NCI-H2196 treated with DMSO at 0.1 percent for 48 hours (cell line): ENCODE measurements around the gene MYO10.

Experiments used
- DNase-seq: peaks from one replicate; lab custom pipeline; 2025; ENCODE audit not compliant: unreplicated experiment; lab: John Stamatoyannopoulos, UW

Gene MYO10

DNA sequence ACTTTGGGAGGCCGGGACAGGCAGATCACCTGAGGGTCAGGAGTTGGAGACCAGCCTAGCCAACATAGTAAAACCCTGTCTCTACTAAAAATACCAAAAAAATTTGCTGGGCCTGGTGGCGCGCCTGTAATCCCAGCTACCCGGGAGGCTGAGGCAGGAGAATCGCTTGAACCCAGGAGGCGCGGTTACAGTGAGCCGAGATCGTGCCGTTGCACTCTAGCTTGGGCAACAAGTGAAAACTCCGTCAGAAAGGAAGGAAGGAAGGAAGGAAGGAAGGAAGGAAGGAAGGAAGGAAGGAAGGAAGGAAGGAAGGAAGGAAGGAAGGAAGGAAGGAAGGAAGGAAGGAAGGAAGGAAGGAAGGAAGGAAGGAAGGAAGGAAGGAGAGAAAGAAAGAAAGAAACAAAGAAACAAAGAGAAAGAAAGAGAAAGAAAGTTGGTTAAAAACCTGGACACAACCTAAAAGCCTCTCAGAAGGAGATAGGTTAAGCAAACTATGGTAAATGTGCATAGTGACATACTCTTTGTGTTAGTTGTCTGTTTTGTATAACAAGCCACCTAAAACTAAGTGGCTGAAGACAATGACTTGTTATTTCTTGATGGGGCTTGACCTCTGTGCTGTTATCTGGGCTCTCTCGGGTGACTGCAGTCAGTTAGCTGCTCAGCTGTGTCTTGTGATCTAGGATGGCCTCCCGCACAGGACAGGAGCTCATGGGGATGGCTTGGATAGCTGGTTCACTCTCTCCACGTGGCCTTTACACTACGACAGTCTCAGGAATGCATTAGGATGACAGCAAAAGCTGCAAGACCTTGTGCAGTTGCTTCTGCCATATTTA is 8.0 kb upstream of the MYO10 start:
- no peak for DNase-seq

DNA sequence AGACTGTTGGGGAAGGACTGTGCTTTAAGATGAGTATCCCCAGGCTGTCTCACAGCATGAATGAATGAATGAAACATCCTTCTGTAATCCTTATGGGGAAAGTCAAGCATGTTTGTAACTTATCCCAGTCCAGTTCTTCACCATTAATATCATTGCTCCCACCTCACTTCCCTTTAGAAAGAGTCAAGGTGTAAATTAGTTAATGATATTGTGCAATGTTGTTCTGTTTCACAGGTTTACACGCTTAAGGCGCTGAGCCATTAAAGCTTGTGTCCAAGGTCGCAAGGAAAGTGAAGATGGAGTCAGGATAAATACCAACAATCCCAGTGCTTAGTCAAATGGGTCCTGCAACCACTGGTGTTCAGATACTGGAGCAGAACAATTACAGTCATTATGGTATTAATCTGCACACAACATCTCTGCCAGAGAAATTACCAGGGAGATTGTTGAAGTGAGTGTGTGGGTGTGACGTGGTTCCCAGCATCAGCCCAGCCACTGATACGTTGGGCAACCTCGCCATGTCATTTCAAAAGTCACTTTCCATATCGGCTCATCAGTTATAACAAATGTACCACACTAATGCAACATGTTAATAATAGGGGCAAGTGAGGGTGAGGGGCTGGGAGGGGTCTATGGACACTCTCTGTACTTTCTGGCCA is 1.5 kb upstream of the MYO10 start:
- DNase-seq, result no peak

DNA sequence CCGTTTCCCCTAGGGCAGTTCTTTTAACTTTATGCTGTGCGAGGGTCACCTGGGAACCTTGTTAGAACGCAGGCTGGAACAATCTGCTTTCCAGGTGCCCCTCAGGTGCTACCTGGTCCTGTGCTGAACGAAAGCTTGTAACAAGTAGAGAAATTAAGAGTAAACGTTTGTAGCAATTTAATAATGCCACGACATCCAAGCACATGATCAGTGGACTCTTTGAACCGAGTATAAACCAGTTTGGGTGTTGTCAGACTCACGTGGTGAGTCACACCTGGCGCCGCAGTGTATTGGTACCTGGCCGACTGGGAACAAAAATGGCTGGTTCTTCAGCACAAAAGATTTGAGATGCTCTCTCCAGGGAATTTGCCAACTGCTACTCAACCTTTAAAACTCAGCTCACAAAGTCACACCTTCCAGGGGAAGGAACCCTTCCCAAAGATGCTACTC is 926 bp upstream of the MYO10 start:
- no peak for DNase-seq

DNA sequence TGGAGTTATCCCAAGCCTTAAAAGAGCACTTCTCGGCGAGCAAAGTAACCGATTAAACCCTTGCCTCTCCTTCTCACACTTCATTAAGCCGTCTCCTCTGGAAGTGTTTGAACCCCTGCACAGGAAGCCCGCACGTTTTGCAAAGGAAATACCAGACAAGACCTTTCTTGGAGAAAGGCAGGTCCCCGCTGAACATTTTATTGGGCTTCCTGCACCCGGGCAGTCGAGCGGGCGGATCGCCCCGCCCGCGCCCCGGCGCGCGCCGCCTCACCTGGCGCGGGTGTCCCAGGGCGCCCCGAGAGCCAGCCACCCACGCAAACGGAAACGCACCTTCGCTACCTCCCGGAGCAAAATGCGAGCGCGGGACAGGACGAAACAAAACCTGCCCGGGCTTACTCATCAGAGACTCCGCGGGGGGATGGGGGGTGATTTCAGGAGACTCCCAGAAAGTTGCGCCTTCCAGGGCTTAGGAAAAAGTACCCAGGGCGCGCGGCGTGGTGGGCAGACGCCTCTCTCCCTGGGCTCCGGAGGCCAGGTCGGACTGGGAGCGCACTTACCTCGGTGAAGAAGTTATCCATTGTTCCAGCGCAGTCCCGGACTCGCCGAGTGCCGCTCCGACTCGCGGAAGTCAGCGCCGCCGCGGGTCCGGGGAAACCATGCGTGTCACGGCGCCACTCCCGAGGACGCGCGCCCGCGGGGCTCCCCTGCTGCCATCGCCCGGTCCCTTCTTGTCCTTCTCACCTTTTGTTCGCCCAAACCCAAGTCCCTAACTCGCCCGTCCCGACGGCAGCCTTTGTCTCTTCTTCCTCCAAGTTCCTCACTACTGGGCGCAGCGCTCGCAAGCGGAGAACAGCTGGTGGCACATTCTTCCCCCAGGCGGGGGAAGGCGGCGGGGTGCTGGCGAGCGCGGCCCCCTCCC is 598 bp downstream of the MYO10 start:
- DNase-seq, result no peak

DNA sequence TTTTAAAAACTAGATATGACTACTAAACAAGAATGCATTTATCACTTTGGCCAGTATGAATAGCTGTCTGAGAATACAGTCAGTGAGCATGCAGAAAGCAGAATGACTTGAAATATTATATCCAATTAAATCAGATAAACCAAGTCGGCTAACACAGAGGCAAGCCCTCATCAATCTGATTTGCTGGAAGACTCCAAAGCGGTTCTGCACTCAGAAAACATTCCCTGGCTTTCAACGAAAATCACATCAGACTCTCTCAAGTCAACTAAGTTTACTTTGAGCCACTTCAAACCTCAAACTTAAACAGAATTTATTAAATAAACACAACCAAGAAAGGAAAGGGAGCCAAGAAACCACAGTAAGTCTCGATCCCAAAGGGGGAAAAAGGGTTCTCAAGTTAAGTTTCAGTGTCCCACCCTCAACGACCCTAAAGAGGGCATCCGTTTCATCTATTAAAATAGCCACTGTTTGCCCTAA is 1.4 kb downstream of the MYO10 start:
- DNase-seq, result no peak

DNA sequence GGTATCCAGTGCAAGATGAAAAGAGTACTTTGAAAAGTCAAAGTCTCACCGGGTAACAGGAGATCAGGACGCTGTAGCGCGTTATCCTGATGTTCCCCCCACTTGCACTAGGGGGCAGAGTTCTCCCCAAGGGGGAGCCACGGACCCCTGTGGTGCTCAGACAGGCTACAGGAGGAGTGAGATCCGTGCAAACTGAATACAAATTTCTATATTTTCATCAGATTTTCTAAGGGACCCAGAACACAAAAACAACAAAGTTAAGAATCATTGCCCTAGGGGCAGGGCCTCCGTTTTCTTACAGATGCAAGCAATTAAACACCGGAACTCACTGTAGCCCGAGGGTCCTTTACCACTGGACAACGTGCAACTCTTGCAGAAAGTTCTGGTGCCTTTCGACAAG is 2.0 kb downstream of the MYO10 start:
- no peak for DNase-seq

DNA sequence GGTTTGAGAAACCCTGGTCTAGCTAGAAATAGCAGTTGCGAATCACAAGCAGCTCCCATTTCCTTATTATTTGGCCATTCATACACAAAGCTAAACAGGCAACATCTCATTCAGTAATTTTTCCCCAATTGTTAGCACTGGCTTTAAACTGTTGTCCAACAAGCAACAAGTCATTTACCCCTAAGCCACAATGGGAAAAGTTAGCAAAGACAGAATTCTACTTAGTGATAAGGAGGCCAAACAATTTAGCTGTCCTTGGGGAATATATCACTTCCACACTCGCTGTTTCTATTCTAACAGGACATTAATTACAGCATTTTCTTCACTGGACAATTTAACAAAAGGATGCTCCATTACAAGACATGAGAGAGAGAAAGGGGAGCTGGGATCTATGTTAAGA is 2.8 kb downstream of the MYO10 start:
- DNase-seq, result no peak

DNA sequence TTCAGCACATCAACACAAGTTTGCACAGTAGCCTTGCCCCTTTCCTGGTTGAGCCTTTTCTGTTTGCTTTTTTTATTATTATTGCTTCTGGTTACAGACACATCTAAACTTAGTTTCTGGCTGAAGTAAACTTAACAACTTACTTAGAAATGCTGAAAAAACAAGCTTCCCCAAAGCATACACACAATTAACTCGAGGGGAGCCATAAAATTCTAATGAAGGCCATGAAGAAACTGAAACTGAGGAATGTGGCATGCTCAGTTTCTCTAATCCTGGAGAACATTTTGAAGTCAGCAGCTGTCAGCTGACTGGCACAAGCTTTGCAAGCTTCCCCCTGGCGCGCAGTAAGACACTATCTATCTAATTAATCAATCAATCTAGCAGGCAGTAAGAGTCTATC is 3.7 kb downstream of the MYO10 start:
- DNase-seq, result no peak

DNA sequence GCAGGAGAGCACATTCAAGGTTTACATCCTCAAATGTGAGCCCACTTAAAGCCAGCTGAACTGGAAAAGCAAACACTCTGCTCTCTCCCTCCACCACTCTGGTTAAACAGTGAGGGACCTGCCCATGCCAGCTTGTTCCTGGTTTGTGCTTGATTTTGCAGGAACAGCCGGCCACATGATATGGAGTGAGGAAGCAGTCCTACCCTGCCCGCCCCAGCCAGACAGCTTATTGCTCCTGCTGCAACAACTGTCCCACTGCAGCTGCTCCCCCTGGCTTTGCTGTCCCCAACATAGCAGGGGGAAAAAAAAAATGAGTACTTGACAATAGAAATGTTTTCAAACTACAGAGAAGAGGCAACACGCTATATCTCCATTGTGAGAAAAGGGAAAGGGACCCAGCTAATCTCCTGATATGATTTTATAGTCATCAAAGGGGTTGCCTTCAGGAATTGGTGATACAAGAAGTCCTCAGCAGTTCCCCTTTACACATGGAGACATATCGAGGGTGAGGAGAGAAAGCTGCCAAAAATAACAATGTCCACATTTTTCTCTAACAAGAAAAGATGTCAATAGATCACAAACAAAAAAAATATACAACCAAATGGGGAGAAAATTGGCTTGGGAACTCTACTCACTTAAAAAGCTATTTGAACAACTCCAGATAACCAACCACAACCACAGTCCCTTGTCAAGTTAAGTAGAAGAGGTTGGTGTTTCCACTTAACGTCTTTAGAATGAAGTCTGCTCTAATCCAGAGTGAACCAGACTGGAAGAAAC is 4.6 kb downstream of the MYO10 start:
- no peak for DNase-seq

DNA sequence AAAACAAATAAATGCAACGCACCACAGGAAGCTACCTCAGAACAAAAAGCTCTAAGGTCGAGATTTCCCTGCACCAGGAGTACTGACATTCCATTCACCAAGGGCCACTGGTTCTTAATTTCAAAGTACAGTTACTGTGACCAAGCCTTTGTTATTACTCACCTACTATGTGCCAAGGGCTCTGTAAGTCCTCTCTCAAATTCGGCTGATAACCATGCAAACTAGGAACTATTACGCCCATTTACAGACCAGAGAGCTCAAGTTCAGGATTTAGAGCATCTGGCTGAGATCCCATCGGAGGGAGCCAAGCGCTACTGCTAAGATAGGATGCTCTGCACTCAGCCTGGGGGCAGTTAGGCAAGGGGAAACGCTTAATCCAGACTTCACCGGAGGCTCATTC is 5.6 kb downstream of the MYO10 start:
- no peak for DNase-seq

DNA sequence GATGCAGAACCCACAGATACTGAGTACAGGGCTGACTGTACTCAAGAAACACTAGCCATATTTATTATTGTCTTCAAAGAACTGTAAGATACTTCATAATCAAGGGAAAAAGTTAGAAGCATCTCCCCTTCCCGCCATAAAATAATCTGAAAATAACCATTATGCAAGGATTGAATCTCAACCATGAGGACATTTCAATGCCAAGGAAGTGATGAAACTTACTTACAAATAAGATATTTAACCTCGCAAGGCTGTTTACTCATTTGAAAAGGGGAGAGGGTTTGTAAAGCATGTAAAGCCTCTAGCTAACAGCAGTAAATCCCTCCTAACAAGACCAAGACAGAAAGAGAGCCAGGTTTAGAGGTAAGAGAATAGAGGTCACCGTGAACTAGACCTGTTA is 6.3 kb downstream of the MYO10 start:
- DNase-seq, result no peak

DNA sequence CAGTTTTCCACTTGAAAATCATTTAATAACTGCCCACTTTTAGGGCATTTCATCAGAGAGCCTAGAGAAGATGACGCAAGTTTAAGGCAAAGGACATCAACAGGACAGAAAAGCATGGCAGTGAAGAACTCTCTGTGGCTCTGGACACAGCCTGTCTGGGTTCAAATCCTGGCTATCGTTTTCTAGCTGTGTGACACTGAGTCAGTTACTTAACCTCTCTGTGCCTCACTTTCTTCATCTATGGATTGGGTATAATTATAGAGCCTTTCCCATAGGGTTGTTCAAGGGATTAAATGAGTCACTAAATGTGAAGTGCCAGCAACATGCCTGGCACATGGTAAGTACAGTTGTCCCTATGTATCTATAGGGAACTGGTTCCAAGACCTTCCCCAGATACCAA is 6.7 kb downstream of the MYO10 start:
- no peak for DNase-seq

DNA sequence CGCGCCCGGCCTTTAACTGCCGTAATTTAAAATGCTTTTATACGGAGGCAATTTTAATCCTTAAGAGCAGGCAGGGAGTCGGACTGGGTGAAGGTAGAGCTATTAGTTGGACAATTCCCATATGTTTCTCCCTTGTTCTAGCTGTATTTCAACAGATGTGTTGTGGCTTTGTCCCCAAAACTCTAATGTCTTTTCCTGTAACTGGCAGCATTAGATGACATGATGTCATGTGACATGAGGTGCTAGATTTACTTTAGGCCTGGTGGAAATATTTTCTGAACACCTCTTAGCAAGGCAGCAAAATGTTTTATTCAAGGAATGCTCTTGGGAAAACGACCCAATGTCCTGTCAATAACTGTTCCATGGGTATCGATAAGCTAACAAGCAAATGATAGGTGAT is 8.5 kb downstream of the MYO10 start:
- no peak for DNase-seq

DNA sequence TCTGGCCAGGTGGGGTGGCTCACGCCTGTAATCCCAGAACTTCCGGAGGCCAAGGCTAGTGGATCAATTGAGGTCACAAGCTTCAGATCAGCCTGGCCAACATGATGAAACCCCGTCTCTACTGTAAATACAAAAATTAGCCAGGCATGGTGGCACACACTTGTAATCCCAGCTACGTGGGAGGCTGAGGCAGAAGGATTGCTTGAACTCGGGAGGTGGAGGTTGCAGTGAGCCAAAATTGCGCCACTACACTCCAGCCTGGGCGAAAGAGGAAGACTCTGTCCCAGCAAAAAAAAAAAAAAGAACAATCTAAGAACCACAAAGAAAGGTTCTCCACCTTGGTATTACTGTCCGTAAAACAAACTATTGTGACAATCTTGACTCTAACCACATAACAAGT is 9.7 kb downstream of the MYO10 start:
- DNase-seq, result no peak

DNA sequence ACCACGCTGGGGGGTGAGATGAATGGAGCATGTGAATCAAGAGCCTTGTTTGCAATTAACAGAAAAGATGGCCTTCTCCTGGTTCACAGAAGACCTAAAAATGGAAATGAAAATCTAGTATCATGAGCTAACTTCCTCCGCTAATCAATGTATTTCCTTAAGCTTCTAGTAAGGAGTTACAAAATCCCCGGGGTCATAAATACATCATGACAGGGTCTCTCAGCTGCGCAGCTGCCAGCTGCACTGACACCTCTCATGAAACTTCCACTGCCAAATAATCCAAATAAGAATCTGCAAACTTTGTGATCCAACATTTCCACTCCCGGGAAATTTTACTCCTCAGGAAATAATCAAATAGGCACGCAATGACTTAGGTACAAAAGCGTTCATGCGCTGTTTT is 11.9 kb downstream of the MYO10 start:
- no peak for DNase-seq

DNA sequence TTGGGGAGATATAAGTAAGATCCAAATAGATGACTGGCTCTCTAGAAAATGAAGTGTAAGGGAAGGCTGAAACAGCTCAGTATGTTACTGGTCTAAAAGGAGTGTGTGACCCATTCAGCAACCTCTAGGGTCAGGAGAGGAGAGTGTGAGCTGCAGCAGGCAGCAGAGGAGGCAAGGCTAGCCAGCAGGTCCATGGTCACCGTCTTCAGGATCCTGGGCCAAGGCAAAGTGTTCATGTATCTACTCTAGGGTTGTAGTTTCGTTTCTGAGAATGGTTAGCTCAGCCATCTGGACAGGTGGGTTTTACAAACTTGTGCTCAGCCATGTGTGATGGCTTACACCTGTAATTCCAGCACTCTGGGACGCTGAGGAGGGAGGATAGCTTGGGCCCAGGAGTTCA is 13.7 kb downstream of the MYO10 start:
- DNase-seq, result no peak

DNA sequence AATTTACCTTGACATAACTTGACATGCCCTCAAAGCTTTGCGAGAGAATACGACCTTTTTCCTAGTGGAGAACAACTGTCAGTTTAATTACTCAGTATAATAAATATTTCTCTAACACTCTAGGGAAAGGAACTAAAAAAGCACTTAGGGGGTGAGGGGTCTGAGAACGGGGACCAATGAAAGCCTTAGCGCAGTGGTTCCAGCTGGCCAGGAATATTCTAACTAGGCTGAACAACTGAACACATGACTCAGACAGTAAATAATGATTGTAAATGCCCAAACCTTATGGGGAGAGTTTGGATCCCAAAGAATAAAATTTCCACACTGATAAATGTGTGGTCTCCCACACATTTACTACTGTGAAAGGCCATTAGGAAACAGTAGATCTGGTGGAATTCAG is 14.9 kb downstream of the MYO10 start:
- no peak for DNase-seq

DNA sequence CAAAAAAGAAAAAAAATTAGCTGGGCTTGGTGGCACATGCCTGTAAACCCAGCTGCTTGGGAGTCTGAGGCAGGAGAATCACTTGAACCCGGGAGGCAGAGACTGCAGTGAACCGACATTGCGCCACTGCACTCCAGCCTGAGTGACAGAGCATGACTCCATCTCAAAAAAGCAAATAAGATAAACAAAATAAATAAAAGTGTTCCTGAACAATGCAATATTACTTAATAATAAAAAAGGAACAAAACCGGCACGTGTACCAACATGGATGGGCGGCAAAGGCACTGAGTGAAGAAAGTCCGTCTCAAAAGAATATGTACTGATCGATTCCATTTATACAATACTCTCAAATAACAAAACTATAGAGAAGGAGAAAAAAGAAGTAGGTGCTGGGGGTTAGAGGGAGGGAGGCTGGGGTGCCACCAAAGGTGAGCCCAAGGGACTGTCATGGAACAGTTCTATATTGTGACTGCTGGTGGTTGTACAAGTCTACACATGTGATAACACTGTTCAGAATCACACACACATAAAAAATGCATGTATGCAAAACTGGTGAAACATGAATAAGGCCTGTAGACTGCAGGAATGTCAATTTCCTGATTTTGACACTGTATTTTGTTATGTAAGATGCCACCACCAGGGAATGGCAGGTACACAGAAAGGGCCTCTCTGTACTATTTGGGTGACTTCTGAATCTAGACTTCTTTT is 15.8 kb downstream of the MYO10 start:
- no peak for DNase-seq

DNA sequence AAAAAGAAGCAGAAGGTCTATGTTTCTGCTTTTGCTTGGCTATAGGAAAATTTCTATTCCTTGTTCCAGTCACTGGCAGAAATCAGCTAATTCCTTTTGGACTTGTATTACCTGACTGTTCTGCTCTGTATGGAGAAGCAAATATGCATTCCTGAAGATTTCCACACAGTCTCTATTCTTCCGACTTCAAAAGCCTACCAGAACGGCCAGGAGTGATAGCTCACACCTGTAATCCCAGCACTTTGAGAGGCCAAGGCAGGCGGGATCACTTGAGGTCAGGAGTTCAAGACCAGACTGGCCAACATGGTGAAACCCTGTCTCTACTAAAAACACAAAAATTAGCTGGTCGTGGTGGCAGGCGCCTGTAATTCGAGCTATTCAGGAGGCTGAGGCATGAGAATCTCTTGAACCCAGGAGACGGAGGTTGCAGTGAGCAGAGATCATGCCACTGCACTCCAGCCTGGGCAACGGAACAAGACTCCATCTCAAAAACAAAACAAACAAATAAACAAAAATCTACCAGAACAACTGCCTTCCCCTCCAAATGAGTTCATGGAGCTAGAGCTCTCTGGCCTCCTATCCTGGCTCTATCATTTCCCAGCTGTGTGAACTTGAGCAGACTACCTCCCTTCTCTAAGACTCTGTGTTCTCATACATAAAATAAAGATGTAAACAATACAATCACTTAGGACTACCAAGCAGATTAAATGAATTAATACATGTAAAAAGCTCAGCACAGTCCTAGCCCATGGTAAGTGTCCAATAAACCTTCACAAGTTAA is 17.0 kb downstream of the MYO10 start:
- DNase-seq, result no peak
